Kidney glomerular epithelial cell (primary cell): ENCODE results near the gene PITPNC1.
"Not testable (repeated sequence)": the region's sequence is repeated elsewhere in the genome, so short reads cannot be mapped to it uniquely, and the experiment has no call there.

Source experiments
- DNase-seq: peaks from one replicate; lab custom pipeline; 2025; lab: John Stamatoyannopoulos, UW

The PITPNC1 gene

DNA sequence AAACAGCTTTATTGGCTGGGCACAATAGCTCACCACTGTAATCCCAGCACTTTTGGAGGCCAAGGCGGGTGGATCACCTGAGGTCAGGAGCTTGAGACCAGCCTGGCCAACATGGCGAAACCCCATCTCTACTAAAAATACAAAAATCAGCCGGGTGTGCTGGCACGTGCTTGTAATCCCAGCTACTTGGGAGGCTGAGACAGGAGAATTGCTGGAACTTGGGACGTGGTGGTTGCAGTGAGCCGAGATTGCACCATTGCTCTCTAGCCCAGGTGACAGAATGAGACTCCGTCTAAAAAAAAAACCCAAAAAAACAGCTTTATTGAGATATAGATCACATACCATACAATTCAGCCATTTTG, 274.1 kb downstream of the PITPNC1 start:
- not testable (repeated sequence) for DNase-seq

DNA sequence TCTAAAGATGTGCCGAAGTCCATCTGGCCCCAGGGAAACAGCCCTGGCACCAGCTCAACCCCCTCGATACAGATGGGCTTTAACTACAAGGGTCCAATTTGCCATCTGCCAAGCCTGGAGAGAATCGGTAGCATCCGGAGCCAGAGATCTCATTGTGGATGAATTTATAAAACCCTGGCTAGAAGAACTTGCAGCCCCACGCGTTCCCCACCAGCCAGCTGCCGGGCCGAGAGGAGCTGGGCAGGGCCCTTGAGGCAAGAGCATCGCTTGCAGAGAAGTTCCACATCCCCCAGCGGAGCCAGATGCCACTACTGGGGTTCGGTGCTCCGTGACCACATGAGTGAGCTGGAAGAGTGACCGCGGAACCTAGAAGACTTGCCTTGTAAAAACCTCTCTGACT, 275.4 kb downstream of the PITPNC1 start:
- DNase-seq = no peak

DNA sequence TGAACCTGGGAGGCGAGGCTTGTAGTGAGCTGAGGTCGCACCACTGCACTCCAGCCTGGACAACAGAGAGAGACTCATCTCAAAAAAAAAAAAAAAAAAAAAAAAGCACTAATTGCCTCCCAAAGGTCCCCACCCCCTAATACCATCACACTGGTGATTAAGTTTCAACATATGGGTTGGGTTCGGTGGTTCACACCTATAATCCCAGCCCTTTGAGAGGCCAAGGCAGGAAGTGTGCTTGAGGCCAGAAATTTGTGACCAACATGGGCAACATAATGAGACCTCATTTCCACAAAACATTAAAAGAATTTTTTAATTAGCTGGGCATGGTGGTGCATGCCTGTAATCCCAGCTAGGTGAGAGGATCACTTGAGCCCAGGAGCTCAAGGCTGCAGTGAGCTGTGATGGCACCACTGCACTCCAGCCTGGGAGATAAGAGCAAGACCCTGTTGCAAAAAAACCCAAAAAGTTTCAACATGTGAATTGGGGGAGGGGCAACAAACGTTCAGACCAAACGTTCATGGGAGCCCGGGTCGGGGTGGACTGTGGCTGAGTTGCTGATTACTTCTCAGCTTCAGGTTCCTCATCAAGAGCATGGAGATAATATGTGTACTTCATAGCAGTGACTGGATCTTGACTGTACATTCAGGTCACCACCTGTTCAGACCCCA, 278.5 kb downstream of the PITPNC1 start:
- DNase-seq = no peak

DNA sequence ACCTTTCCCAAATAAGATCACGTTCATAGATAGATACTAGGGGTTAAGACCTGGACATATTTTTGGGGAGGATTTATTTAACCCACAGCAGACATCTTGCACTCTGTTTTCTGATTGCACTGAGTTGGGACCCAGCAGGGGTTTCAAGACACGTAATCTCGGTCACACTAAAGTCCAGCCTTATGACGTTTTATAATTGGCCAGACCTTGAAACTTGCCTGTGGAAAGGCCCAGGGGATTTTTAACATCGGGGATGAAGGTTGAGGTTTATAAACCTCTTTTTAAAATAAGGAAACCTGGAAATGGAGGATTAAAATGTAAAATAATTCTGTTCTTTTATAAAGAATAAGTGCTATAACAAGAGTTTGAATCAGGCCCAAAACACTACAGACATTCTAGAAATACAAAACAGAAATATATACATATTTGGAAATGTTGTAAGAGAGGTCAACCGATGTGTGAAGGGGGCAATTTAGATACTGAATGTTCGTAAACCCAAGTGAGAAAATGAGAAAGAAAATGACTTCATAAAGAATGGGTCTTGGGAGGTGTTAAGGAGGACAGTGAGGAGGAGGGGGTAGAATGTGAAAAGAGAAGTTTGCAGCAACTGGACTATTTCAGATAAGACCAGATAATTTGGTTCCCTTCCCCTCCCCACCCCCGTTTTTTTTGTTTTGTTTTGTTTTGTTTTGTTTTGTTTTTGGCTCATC, 279.6 kb downstream of the PITPNC1 start:
- DNase-seq = no peak

DNA sequence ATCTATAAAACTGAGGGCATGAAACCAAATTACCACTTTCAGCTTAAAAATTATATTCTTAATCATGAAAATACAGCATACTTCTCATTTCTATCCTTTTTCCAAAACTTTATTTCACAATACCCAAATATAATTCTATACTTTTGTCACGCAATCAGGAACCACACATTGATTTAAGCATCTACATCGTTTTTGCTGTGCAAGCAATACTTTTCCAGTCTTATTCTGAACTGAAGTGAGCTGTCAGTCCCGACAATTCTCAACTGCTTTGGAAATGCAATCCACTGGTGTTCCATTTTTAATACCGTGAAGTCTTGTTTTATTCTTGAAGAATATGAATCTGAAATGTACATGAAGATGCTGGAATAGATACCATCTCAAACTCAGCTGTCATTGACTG, 280.5 kb downstream of the PITPNC1 start:
- no peak for DNase-seq

DNA sequence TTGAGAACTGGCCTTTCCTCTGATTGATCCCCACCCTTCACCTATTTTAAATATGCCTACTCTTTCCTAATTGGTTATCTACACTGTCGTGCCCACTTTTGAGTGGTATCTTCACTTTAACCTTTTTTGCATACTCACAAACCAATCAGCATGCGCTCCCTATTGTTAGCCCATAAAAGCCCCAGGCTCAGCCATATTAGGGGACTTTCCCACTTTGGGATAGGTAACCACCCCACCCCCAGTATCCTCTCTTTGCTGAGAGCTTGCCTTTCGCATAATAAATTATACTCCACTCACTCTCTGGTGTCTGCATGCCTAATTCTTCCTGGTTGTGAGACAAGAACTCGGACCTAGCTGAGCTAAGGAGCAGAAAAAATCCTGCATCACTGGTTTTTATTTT, 281.2 kb downstream of the PITPNC1 start:
- DNase-seq = no peak

DNA sequence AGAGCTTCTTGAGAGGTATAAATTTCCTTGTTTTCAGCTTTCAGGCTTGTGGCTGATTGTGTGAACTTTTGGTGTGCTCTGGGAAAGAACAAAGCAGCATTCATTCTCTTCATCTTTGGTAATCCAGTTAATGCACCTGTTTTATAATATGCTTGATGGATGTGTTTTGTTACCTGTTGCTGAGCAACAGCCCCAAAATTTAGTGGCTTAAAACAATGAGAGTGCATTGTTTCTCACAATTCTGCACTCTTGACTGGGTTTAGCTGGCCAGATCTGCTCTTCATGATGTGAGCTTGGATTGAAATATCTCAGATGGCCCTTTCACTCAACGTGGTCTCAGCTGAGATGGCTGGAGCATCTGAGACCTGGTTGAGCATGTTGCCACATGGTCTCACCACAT, 281.9 kb downstream of the PITPNC1 start:
- no peak for DNase-seq

DNA sequence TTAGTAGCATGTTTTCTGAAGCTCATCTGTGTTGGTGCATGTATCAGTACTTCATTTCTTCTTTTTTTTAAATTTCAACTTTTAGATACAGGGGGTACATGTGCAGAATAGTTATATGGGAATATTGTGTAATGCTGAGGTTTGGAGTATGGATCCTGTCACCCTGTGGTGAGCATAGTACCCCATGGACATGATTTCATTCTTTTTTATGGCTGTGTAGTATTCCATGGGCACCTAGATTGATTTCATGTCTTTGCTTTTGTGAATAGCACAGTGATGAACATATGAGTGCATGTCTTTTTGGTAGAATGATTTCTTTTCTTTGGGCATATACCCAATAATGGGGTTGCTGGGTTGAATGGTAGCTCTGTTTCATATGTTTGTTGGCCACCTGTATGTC, 285.6 kb downstream of the PITPNC1 start:
- DNase-seq = no peak

DNA sequence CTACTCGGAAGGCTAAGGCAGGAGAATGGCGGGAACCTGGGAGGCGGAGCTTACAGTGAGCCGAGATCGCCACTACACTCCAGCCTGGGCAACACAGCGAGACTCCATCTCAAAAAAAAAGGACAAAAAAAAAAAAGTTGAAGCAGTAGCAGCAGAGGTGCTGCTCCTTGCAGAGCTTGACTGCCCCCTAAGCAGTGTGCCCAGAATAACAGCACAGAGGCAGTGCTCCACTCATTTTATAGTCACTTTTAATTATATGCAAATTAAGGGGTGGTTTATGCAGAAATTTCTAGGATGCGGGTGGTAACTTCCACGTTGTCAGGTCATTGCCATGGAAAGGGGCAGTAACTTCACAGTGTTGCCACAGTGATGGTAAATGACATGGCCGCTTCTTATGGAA, 286.4 kb downstream of the PITPNC1 start:
- DNase-seq = no peak

DNA sequence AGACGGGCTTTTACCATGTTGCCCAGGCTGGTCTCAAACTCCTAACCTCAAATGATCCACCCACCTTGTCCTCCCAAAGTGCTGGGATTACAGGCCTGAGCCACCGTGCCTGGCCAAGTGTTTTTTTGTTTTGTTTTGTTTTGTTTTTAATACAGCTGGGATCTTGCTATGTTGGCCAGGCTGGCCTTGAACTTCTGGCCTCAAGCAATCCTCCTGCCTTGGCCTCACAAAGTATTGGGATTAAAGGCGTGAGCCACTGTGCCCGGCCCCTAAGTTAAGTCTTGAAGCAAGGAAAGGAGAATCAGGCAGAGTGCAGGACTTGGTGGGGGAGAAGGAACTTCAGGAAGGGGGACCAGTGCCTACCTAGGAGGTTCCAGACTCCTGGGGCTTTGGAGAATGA, 288.9 kb downstream of the PITPNC1 start:
- no peak for DNase-seq

DNA sequence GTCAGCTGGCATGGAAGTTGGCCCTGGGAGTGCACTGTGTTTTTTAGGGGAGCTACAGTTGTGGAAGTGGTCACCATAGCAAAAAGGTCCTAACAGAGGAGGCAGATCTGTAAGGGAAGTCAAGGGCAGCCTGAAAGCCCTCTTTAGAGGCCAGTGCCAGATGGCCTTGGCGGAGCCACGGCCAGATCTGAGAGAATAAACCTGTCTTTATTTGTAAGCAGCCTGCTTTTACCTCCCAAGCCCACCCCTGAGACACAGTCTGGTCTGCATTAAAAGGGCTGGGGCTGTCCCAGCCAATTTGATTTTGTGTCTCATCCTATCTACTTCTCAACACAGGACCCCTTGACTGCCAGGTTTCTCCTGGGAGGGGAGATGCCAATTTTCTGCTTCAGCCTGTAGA, 289.6 kb downstream of the PITPNC1 start:
- no peak for DNase-seq

DNA sequence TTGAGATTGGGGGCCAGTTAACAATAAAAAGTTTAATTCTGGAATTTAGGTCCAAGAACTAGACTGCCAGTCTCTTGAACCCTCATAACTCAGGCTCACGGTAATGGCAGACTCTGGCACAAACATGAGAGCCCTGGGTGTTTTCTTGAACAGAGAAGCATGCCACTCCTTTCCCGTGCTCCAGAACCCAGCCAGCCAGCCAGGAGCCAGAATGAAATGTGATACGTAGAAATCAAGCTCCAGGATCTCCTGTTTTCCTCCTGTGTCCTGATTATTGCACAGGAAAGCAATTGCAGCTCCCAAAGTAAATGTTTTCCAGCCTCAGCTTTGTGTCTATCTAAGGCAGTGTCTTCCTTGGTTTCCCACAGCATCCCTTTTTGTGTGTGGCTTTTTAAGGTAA, 294.4 kb downstream of the PITPNC1 start:
- DNase-seq = no peak

DNA sequence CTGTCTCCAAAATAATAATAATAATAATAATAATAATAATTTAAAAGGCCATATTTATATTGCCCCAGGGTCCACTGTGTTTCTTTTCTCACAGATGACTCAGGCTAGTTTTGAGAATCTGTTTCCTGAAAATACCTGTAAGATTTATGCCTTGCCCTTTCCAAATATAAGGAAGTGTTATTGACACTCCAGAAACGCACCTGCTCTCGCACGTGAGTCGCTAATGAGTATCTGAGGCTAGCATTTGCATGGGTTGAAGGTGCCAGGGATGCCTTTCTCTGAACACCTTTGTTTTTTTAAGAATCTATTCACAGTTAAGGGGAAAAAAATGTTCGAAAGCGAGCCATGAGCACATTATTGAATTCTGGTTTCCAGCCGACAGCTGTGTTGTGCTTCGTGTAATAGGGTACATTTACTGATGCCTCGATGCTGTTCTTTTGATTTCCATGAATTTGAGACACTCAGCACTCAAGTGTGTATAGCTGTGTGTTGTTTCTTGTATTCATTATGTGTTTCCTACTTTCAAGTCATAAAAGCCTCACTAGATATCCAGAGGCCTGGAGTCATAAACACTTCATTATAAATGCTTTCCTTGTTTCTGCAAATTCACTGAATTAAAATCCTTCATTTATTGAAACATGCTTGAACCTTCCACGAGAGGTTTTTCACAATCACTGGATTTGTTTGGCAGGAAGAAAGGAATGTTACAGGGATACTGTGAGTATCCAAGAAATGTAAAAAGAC, 295.7 kb downstream of the PITPNC1 start:
- DNase-seq = no peak

DNA sequence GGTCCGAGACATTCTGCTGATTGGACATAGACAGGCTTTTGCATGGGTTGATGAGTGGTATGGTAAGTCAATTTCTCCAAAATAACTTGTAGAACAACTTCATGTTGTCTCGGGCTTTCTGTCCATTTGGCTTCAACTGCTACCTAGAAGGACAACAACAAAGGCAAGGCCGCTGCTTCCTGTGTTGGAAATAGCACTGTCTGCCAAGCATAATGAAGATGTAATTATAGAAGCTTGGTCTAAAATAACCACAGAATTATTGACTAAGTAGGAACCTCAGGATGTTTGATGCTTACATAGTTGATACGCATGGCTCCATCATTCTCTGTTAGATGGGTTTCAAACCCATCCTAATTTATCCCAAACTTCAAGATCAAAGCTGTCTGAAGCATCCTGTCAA, 298.4 kb downstream of the PITPNC1 start:
- no peak for DNase-seq

DNA sequence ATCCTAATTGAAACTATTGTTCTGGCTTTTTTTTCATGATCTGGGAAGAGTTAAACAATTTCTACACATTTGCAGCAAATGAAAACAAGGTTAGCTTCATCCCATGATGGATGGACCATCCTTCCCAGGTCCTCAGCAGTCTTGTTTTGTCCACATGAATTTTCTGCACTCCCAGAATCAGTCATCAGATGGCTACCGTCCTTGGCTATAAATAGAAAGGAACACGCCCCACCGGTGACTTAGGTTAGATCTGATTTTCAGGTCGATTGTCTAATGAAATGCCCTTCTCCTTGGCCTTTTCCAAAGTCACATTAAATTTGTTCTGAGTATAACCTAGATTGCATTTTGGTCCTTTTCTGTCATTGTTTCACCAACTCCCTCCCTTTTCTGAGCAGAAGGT, 299.2 kb downstream of the PITPNC1 start:
- DNase-seq = no peak

DNA sequence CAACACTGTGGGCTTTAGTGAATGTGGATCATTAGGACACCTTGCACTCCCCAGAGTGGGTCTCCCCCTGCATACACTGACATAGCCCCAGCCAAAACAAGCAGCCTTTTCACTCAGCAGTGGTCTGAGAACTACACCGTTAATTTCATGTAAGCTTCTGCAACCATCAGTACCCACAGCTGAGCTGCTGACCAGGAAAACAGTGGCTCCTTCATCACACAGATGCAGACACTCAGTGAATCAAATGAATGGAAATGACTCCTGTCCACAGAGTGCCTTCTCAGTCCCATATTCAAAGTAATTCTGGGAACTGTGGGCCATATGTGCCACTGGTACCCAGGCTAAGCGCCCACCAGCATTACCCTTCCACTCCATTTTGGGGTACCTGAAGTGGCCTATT, 301.3 kb downstream of the PITPNC1 start:
- no peak for DNase-seq

DNA sequence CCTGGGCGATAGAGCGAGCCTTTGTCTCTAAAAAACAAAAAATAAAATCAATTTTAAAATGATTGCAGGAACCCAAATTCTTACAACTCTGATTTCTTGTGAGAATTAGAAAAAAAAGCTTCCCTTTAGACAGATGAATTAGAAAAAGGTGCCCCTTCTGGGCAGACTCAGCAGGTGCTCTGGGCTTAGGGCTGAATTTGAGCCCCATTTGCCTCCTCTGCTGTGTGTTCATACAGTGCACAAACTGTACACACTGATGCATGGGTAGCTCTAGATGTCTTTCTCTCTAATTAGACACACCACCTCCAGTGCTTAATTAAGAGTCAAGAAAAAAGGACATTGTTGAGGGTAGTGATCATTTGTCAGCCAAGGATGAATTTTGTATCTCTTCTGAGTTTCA, 302.1 kb downstream of the PITPNC1 start:
- no peak for DNase-seq

DNA sequence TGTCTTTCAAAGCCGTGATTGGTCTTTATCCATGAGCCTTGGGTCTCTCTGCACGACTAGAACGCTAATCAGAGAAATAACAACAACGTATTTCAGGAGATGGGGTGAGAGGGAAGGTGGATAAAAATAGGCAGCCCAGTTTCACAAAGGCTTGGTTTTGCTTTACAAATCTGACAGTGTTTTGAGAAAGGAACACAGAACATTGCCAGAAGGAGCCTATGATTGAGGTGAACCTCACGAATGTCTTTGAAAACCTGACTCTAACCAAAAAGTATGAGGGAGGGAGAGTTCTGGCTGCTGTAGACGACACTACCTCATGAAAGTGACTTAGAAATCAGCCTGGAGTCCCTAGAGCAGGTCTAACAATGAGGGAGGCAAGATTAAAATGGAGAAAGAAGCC, 302.6 kb downstream of the PITPNC1 start:
- no peak for DNase-seq

DNA sequence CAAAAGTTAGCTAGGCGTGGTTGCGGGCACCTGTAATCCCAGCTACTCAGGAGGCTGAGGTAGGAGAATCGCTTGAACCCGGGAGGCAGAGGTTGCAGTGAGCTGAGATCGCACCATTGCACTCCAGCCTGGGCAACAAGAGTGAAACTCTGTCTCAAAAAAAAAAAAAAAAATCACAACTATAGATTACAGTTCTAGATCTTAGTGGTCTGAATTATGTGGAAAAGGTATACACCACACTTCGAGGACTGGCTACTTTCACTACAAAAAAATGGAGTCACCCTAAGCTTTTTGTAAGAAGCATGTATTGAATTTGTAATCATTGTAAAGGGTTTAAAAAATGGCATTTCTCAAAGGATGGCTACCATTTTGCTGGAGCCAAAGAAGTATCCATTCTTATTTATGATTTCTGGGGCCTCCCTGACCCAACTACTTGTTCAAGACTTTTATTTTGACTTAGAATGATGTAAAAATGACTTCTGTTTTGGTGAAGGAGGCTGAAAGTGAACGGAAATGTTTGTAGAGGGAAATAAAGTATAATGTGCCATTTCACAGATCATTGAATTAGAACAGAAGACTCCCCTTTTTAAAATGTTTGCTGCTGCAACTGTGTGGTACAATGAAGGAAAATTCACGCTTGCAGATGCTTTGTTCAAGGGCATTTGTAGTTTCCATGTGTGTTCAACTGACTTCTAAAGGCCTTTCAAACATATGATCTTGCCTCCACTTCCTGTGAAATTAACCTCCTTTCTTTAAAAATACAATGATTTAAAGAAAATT, 303.6 kb downstream of the PITPNC1 start:
- peak; percentile 13 for DNase-seq

DNA sequence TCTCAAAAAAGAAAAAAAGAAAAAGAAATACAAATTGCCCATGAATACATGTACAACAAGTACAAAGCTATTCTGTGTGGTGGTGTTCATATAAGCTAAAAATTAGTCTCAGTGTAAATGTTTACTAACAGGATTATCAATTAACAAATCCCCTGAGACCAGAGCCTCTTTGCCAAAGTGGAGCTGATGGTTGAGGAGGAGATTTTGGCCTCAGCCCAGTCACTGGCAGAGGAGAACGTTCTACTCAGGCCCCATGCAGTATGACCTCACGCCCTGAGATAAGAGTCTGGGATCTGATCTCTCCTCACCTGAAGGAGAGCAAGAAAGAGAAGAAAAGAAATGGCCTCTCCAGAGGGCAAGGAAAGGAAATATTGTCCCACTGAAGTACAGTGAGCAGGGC, 305.1 kb downstream of the PITPNC1 start:
- DNase-seq = no peak

DNA sequence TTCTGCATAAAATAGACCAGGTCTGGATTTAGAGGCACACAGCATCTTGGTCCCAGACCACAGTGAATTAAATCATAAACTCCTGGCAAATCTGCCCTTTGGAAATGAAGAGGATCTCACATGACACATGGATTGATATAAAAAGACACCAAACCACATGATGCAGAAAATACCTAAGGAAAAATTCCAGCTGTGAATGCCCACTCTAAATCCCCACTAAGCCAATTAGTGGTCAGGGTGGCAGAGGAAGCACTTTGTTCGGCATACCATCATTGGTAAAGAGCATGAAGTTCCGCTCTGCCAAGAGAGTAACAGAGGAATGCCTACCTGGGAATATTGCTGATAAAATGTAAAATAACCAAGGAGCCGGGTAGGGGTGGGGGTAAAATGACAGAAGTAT, 308.3 kb downstream of the PITPNC1 start:
- no peak for DNase-seq

DNA sequence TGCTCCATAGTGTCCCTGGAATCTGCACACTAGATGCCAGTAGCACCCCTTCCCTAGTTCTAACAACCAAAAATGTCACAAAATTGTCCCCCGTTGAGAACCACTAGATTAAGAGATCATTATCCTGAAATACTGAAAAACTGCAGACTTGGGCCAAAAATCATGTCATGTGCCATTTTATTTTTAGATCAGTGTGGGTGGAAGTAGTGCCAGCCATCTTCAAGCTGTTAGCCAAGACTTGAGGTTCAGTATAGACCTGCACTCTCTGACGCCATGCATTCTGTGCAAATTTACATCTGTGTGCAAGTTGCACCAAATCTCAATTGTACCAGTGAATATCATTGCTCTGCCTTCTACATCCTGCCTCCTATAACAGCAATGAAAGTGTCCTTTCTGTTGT, 309.2 kb downstream of the PITPNC1 start:
- DNase-seq = no peak

DNA sequence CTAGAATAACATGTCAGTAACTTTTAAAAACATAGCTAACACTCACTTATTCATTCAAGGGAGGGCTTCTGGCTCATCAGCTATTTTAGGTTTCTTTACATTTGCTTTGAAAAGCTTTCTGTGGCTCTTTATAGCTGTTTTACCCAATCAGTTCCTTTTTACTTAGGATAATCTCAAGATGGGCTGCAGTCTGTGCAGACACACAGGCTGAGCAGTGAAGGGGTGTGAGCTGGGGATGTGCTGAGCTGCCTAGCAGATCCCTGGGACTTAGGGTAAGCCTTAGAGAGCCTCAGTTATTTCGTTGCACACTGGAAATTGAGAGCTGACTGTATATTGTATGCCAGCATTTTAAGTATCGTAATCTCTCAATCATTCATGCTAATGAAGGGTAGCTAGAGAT, 310.4 kb downstream of the PITPNC1 start:
- no peak for DNase-seq
